Glutamatergic neuron (in vitro differentiated cells): Measurements from ENCODE around the gene ATP2B3. TPM values are rescaled to one million over a fixed set of nuclear protein-coding genes. Genes with fewer than 3 reads are reported as not detected.

Experiments used
- DNase-seq: peaks from one replicate; pipeline ENCODE4 v3.0.0; 2022
- H3K27ac Mint-ChIP-seq: one replicate; pipeline ENCODE4 v1.8.0; 2020; ENCODE audit warnings: mild to moderate bottlenecking, mixed read lengths, inconsistent platforms; ENCODE audit not compliant: unreplicated experiment
- H3K27me3 Mint-ChIP-seq: one replicate; pipeline ENCODE4 v1.8.0; 2020; ENCODE audit warnings: mild to moderate bottlenecking, moderate library complexity, mixed read lengths, inconsistent platforms; ENCODE audit not compliant: unreplicated experiment
- H3K36me3 Mint-ChIP-seq: one replicate; pipeline ENCODE4 v1.8.0; 2020; ENCODE audit warnings: mild to moderate bottlenecking, mixed read lengths, inconsistent platforms; ENCODE audit not compliant: unreplicated experiment
- H3K4me1 Mint-ChIP-seq: one replicate; pipeline ENCODE4 v1.8.0; 2020; ENCODE audit warnings: mild to moderate bottlenecking, low read depth, mixed read lengths, inconsistent platforms; ENCODE audit not compliant: unreplicated experiment
- H3K4me3 Mint-ChIP-seq: one replicate; pipeline ENCODE4 v1.8.0; 2020; ENCODE audit warnings: mild to moderate bottlenecking, mixed read lengths, inconsistent platforms; ENCODE audit not compliant: unreplicated experiment
- H3K9me3 Mint-ChIP-seq: one replicate; pipeline ENCODE4 v1.8.0; 2020; ENCODE audit warnings: mild to moderate bottlenecking, moderate library complexity, mixed read lengths, inconsistent platforms; ENCODE audit not compliant: unreplicated experiment
- CTCF ChIP-seq: fragments of 200-600 bp; sonication (generic); IDR thresholded peaks from one replicate; pipeline ENCODE4 v1.5.0; 2021; ENCODE audit not compliant: partially characterized antibody, unreplicated experiment
- total RNA-seq: library from RNA; stranded (reverse); fragmentation: NEBNext Ultra II Directional; extraction: Animal tissue kit (Norgen Biotek cat#: 25700); gene quantifications from one replicate; pipeline ENCODE4 v1.2.1, GENCODE V29; 2021; ENCODE audit not compliant: unreplicated experiment

The ATP2B3 gene
- total RNA-seq, 1 donor from 2014 or later: 68.0 TPM

GRCh38 chrX:153611298-153612095, 94.1 kb downstream of the ATP2B3 start:
- no peak for DNase-seq
- no peaks in the 10 kb centered on the region for H3K4me1 Mint-ChIP-seq
- peaks cover 2% of the 10 kb centered on the region for H3K27me3 Mint-ChIP-seq
- H3K27ac Mint-ChIP-seq: no peak overlapping the region
- TF ChIP-seq CTCF: no peak
- peaks cover 3% of the 10 kb centered on the region for H3K9me3 Mint-ChIP-seq
- peak overlapping the region; percentile 36 for H3K4me3 Mint-ChIP-seq
- H3K36me3 Mint-ChIP-seq: peaks cover 5% of the 10 kb centered on the region

- H3K4me1 Mint-ChIP-seq: no peaks in the 10 kb centered on the region
- no peak overlapping the region for H3K4me3 Mint-ChIP-seq
- DNase-seq: no peak
- no peaks in the 10 kb centered on the region for H3K36me3 Mint-ChIP-seq
- H3K9me3 Mint-ChIP-seq: peaks cover 3% of the 10 kb centered on the region
- H3K27me3 Mint-ChIP-seq: peaks cover 2% of the 10 kb centered on the region
- no peak overlapping the region for H3K27ac Mint-ChIP-seq
- TF ChIP-seq CTCF: no peak
These were observed 95.0 kb downstream of the ATP2B3 start for GRCh38 chrX:153612413-153612812.

- H3K4me1 Mint-ChIP-seq: no peaks in the 10 kb centered on the region
- no peaks in the 10 kb centered on the region for H3K27me3 Mint-ChIP-seq
- no peak overlapping the region for H3K27ac Mint-ChIP-seq
- TF ChIP-seq CTCF: no peak
- no peak overlapping the region for H3K4me3 Mint-ChIP-seq
- H3K9me3 Mint-ChIP-seq: peaks cover 2% of the 10 kb centered on the region
- DNase-seq: no peak
- no peaks in the 10 kb centered on the region for H3K36me3 Mint-ChIP-seq
These were observed 97.4 kb downstream of the ATP2B3 start for GRCh38 chrX:153614818-153615217.

- Mint-ChIP-seq H3K27ac (no peak overlapping the region), H3K4me3 (no peak overlapping the region), H3K9me3 (no peaks in the 10 kb centered on the region), H3K36me3 (no peaks in the 10 kb centered on the region), H3K4me1 (no peaks in the 10 kb centered on the region), H3K27me3 (no peaks in the 10 kb centered on the region)
- no peak for TF ChIP-seq CTCF
- DNase-seq: no peak
These were observed 103.1 kb downstream of the ATP2B3 start for GRCh38 chrX:153620576-153620975.

GRCh38 chrX:153621949-153622598, 104.6 kb downstream of the ATP2B3 start:
- no peak for DNase-seq
- Mint-ChIP-seq H3K4me3 (no peak overlapping the region), H3K27ac (no peak overlapping the region), H3K9me3 (no peaks in the 10 kb centered on the region), H3K4me1 (no peaks in the 10 kb centered on the region), H3K27me3 (no peaks in the 10 kb centered on the region), H3K36me3 (no peaks in the 10 kb centered on the region)
- TF ChIP-seq CTCF: no peak
